ENCODE measurements around the gene TMEM121.

Gene TMEM121

GRCh38 chr14:105492031-105492970 is 34.1 kb upstream of the TMEM121 start:
- no peak for TF ChIP-seq CTCF (IDR thresholded peaks at IDR 0.05; ENCODE audit: insufficient read depth, low read depth, low read length, missing control alignments)
- H3K4me3 ChIP-seq (ENCODE audit: low read length) = no peak overlapping the region
- DNase-seq (ENCODE audit: low read depth) = no peak

DNA sequence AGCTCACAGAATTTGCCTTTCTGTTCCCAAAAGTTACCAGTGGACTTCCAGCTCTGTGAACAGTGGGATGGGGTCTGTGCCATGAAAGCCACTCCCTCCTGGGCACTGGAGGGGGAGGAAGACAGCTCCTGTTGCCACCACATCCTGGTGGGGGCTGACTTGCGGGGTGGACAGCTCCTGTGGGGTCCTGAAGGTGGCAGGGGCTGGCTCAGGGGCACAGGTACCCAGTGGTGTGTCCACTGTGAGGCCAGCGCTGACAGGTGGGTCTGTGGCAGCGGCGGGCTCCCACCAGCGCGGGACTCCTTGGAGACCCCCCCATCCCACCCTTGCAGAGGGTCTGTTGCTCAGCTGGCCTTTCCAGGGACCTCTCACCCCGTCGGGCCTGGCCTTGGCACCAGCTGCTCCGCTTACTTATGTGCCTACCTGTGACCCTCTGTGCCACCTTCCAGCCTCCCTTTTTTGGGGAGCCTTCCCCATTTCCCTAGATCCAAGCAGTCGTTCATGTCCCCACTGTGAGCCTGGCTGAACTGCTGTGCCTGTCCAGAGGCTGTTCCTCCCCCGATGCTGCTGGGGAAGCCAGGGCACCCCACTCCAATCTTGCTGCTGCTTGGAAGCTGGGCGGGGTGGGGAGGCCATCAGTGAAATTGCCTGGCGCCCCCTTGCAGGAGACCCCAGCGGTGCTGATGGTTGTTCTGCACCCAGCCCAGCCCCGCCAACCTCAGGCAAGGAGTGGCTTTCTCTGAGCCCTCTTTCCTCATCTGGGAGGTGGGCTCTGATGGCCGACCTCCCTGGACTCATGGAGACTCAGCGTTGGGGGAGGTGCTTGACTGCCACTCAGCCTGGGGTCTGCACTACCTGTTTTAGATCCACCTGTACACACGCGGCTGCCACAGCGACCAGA is 33.2 kb upstream of the TMEM121 start:
- no peak for DNase-seq (ENCODE audit: low read depth)
- no peak overlapping the region for H3K4me3 ChIP-seq (ENCODE audit: low read length)

DNA sequence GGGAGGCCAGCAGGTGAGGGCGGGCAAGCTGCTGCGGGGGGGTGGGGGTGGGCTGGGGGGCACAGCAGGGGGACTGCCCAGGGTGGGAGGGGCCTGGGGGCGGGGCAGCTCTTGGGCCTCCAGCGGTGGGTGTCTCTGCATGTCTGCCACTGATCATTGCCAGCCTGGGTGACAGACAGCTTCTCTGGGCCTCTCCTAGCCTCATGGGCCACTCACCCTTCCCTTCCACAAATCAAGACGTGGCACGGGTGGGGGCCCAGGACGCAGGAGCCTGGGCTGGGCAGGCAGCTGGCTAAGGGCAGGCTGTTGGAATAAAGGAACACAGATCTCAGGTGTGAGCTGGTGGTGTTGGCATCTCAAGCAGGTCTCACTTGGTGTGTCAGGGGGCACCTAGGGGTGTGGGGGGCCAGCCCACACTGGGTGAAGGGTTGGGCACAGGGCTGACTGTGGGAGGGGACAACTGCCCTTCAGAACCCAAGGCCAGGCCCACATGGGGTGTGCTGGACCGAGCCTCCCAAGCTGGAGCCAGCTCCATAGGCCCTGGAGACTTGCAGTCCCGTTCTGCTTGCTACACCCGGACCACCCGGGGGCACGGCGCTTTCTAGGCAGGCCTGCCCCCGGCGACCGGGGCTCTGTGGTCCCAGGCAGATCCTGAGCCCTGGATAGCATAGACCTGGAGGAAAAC is 32.3 kb upstream of the TMEM121 start:
- no peak overlapping the region for H3K4me3 ChIP-seq (ENCODE audit: low read length)
- no peak for DNase-seq (ENCODE audit: low read depth)
- no peak for TF ChIP-seq CTCF (IDR thresholded peaks at IDR 0.05; ENCODE audit: insufficient read depth, low read depth, low read length, missing control alignments)

More for the DNA sequence above, 33.2 kb upstream of the TMEM121 start:
- no peak for TF ChIP-seq CTCF (IDR thresholded peaks at IDR 0.05; ENCODE audit: insufficient read depth, low read depth, low read length, missing control alignments)

DNA sequence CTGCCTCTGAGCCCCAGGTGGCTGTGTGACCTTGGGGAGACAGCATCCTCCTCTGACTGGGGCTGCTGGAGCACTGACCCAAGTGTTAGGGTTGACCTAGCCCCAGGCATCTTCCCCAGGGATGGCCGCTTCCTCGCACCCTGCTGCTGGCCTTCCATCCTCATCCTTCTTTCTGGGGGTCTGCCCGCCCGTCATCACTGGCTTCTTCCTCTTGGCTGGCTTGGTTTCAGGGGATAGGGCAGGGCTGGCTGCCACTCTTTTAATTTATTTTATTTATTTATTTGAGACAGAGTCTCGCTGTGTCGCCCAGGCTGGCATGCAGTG is 31.8 kb upstream of the TMEM121 start:
- H3K4me3 ChIP-seq (ENCODE audit: low read length) = no peak overlapping the region
- DNase-seq (ENCODE audit: low read depth) = no peak
- TF ChIP-seq CTCF (IDR thresholded peaks at IDR 0.05; ENCODE audit: insufficient read depth, low read depth, low read length, missing control alignments) = no peak

GRCh38 chr14:105495101-105495989 is 31.0 kb upstream of the TMEM121 start:
- no peak for TF ChIP-seq CTCF (IDR thresholded peaks at IDR 0.05; ENCODE audit: insufficient read depth, low read depth, low read length, missing control alignments)
- no peak overlapping the region for H3K4me3 ChIP-seq (ENCODE audit: low read length)
- DNase-seq (ENCODE audit: low read depth) = no peak
